HepG2 (cell line): ENCODE data around the gene SPINK9. TPM values are rescaled to one million over a fixed set of nuclear protein-coding genes. Genes with fewer than 3 reads are reported as not detected.

ENCODE experiments used
- AKAP8 ChIP-seq: sonication (generic); formaldehyde crosslinking; IDR thresholded peaks from 2 replicates; pipeline ENCODE4 v1.5.1; 2020; ENCODE audit warnings: mild to moderate bottlenecking, missing genetic modification reagents
- CSRNP2 ChIP-seq: sonication (generic); formaldehyde crosslinking; conservative IDR thresholded peaks from 2 replicates; pipeline ENCODE4 v1.8.0; 2022; ENCODE audit warnings: low read depth, missing genetic modification reagents
- DRAP1 ChIP-seq: IDR thresholded peaks from 2 replicates; pipeline ENCODE4 v1.6.1; 2016; ENCODE audit warnings: missing genetic modification reagents, missing compliant biosample characterization
- ZMYM3 ChIP-seq: sonication (generic); formaldehyde crosslinking; IDR thresholded peaks from 2 replicates; pipeline ENCODE4 v1.5.1; 2020; ENCODE audit warnings: mild to moderate bottlenecking, missing genetic modification reagents
- ZNF235 ChIP-seq: sonication (generic); formaldehyde crosslinking; IDR thresholded peaks from 2 replicates; pipeline ENCODE4 v1.8.1; 2023; ENCODE audit warnings: mild to moderate bottlenecking, missing genetic modification reagents, borderline replicate concordance
- ZNF512B ChIP-seq: sonication (generic); formaldehyde crosslinking; IDR thresholded peaks from 2 replicates; pipeline ENCODE4 v1.5.1; 2020; ENCODE audit warnings: missing genetic modification reagents, mild to moderate bottlenecking, borderline replicate concordance
- ZNF572 ChIP-seq: sonication (generic); formaldehyde crosslinking; IDR thresholded peaks from 2 replicates; pipeline ENCODE4 v1.5.1; 2020; ENCODE audit warnings: mild to moderate bottlenecking, missing genetic modification reagents
- ZNF605 ChIP-seq: sonication (generic); formaldehyde crosslinking; IDR thresholded peaks from 2 replicates; pipeline ENCODE4 v1.8.0; 2022; ENCODE audit warnings: mild to moderate bottlenecking, missing genetic modification reagents
- ZNF652 ChIP-seq: IDR thresholded peaks from 2 replicates; pipeline ENCODE4 v1.6.1; 2016; ENCODE audit warnings: low read depth, borderline replicate concordance
- ZNF660 ChIP-seq: sonication (generic); formaldehyde crosslinking; IDR thresholded peaks from 2 replicates; pipeline ENCODE4 v1.5.1; 2020; ENCODE audit warnings: mild to moderate bottlenecking, low read depth, missing genetic modification reagents, borderline replicate concordance
- polyA plus RNA-seq, 8 experiments: library from polyadenylated mRNA; depleted of rRNA in 3 of 8; stranded (reverse) in 7 of 8; unstranded in 1 of 8; fragments of >200 nt; fragmentation: Illumina TruSeq in 4 of 8; extraction: Trizol in 4 of 8; gene quantifications; 2 replicates each; pipeline versions ENCODE4 v1.2.1 to v1.2.3, GENCODE V29; 2011 to 2016; ENCODE audit warnings: low read depth in 4 of 8, missing spikeins in 1 of 8, mixed read lengths in 1 of 8; ENCODE audit not compliant: insufficient read depth in 1 of 8
- total RNA-seq, 5 experiments: library from RNA; depleted of rRNA; stranded (reverse); fragments of >200 nt; fragmentation: Illumina TruSeq; extraction: Trizol; gene quantifications; 2 replicates each; pipeline ENCODE4 v1.2.3, GENCODE V29; 2016; ENCODE audit warnings: low read depth in 1 of 5
- TF ChIP-seq, protein P1 (sequence below): sonication (generic); formaldehyde crosslinking; IDR thresholded peaks from 2 replicates; pipeline ENCODE4 v1.5.1; 2020; ENCODE audit warnings: mild to moderate bottlenecking, missing genetic modification reagents, borderline replicate concordance
- TF ChIP-seq, protein P2 (sequence below): sonication (generic); formaldehyde crosslinking; IDR thresholded peaks from 2 replicates; pipeline ENCODE4 v1.4.0; 2020; ENCODE audit warnings: missing genetic modification reagents
- TF ChIP-seq, protein P3 (sequence below): sonication (generic); formaldehyde crosslinking; IDR thresholded peaks from 2 replicates; pipeline ENCODE4 v1.4.0; 2020; ENCODE audit warnings: missing genetic modification reagents, mild to moderate bottlenecking, borderline replicate concordance

Gene SPINK9
- total and polyA plus RNA-seq, 2 of the 13 experiments (the other 11 are each of a cell fraction or from before 2014, with no cell fraction given): not detected

DNA sequence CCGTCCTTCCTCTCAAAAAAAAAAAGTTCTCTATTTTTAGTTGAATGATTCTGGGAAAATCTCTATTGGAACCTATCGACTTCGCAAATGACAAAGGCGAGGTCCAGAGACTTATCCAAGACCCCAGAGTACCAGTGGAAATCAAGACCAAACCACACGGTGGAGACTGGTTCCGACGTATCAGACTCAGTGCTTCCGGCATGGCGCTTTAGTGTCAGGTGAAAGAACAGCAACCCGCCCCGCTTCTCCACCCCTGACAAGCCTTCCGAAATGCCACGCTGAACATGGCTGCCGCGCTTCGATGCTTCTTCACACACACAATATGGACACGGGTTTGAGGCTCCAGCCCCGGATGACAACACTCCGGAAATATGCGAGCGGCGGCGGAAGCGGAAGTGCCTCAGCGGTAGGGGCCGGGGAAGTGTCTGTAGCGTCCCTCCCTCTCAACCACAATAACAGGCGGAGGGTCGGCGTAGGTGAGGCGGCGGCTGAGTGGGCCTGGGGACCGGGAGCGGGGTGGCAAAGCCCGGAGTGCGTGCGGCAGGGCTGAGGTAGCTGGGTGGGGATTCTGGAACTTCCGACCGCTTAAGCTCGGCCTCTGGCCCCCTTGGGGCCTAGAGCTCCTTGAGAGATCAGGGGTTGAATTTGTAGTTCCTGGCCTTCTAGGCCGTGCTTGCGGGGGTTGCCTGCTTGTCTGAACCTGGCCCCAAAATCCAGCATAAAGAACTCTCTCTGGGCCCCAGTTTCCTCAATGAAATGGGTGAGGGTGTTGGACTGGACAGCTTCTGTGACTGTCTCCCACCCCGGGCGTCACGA is 48.4 kb downstream of the SPINK9 start, which contains the start of gene FBXO38 (continued):
- TF ChIP-seq, protein P1, sequence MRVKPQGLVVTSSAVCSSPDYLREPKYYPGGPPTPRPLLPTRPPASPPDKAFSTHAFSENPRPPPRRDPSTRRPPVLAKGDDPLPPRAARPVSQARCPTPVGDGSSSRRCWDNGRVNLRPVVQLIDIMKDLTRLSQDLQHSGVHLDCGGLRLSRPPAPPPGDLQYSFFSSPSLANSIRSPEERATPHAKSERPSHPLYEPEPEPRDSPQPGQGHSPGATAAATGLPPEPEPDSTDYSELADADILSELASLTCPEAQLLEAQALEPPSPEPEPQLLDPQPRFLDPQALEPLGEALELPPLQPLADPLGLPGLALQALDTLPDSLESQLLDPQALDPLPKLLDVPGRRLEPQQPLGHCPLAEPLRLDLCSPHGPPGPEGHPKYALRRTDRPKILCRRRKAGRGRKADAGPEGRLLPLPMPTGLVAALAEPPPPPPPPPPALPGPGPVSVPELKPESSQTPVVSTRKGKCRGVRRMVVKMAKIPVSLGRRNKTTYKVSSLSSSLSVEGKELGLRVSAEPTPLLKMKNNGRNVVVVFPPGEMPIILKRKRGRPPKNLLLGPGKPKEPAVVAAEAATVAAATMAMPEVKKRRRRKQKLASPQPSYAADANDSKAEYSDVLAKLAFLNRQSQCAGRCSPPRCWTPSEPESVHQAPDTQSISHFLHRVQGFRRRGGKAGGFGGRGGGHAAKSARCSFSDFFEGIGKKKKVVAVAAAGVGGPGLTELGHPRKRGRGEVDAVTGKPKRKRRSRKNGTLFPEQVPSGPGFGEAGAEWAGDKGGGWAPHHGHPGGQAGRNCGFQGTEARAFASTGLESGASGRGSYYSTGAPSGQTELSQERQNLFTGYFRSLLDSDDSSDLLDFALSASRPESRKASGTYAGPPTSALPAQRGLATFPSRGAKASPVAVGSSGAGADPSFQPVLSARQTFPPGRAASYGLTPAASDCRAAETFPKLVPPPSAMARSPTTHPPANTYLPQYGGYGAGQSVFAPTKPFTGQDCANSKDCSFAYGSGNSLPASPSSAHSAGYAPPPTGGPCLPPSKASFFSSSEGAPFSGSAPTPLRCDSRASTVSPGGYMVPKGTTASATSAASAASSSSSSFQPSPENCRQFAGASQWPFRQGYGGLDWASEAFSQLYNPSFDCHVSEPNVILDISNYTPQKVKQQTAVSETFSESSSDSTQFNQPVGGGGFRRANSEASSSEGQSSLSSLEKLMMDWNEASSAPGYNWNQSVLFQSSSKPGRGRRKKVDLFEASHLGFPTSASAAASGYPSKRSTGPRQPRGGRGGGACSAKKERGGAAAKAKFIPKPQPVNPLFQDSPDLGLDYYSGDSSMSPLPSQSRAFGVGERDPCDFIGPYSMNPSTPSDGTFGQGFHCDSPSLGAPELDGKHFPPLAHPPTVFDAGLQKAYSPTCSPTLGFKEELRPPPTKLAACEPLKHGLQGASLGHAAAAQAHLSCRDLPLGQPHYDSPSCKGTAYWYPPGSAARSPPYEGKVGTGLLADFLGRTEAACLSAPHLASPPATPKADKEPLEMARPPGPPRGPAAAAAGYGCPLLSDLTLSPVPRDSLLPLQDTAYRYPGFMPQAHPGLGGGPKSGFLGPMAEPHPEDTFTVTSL (CRISPR knock-in tag): peak; percentile 42; the same call in 1 of the 2 replicates
- TF ChIP-seq CSRNP2 (CRISPR knock-in tag) (no peak), ZNF660 (CRISPR knock-in tag) (no peak; the same call in 1 of the 2 replicates), DRAP1 (CRISPR knock-in tag) (peak; percentile 77), ZNF605 (CRISPR knock-in tag) (peak; percentile 72), AKAP8 (CRISPR knock-in tag) (no peak), ZMYM3 (CRISPR knock-in tag) (no peak; the same call in 1 of the 2 replicates), ZNF235 (peak; percentile 73; the same call in 1 of the 2 replicates), ZNF572 (CRISPR knock-in tag) (peak; percentile 27; the same call in 1 of the 2 replicates), ZNF652 (CRISPR knock-in tag) (no peak), ZNF512B (CRISPR knock-in tag) (no peak)
- TF ChIP-seq, protein P2, sequence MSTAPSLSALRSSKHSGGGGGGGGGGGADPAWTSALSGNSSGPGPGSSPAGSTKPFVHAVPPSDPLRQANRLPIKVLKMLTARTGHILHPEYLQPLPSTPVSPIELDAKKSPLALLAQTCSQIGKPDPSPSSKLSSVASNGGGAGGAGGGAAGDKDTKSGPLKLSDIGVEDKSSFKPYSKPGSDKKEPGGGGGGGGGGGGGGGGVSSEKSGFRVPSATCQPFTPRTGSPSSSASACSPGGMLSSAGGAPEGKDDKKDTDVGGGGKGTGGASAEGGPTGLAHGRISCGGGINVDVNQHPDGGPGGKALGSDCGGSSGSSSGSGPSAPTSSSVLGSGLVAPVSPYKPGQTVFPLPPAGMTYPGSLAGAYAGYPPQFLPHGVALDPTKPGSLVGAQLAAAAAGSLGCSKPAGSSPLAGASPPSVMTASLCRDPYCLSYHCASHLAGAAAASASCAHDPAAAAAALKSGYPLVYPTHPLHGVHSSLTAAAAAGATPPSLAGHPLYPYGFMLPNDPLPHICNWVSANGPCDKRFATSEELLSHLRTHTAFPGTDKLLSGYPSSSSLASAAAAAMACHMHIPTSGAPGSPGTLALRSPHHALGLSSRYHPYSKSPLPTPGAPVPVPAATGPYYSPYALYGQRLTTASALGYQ (CRISPR knock-in tag): 0 out of 2 replicates have a peak, but pooled peaks have one; percentile 50
- TF ChIP-seq, protein P3, sequence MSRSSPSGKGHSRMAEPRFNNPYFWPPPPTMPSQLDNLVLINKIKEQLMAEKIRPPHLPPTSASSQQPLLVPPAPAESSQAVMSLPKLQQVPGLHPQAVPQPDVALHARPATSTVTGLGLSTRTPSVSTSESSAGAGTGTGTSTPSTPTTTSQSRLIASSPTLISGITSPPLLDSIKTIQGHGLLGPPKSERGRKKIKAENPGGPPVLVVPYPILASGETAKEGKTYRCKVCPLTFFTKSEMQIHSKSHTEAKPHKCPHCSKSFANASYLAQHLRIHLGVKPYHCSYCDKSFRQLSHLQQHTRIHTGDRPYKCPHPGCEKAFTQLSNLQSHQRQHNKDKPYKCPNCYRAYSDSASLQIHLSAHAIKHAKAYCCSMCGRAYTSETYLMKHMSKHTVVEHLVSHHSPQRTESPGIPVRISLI (CRISPR knock-in tag): peak; percentile 44; the same call in 1 of the 2 replicates
